ENCODE measurements around the gene LIMCH1.
"Not testable (repeated sequence)": the region's sequence is repeated elsewhere in the genome, so short reads cannot be mapped to it uniquely, and the experiment has no call there.

LIMCH1 gene

DNA sequence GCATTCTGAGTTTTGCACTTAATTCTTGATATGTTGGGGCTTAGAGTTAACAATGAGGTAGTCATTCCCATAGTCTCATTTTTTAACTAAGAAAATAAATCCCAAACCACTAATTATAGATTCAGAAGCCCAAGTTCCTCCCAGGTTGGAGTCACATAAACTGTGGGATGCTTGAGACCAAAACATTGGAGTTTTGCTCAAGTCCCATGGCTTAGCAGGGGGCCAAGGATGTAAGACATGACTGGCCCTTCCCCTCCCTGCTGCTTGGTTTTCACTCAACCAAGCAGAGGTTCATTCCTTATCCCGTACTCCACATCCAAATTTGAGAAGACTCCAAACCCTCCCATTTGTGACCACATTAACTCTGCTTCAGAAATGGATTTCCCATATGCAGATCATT lies 101.3 kb downstream of the LIMCH1 start:
- FAIRE-seq, result no peak
- DNase-seq (ENCODE audit: low spot score), result no peak

DNA sequence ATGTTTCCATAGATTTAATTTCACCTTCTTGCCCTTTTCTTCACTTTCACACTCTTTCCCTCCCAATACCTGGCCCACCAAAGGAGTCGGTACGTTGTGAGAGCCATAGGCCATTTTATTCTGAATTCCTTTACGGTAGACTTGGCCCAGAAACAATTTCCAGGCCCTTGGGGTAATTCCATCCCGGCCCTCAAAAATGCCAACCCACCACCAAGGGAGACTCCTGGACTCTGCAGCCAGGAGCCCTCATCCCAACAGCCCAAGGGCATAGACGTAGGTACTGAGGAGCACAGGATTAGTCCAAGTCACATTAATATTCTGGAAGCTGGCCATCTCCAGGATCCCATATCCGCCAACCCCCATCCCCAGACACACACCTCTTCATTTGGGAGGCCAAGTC lies 102.9 kb downstream of the LIMCH1 start:
- DNase-seq (ENCODE audit: low spot score) (no peak), FAIRE-seq (no peak)

DNA sequence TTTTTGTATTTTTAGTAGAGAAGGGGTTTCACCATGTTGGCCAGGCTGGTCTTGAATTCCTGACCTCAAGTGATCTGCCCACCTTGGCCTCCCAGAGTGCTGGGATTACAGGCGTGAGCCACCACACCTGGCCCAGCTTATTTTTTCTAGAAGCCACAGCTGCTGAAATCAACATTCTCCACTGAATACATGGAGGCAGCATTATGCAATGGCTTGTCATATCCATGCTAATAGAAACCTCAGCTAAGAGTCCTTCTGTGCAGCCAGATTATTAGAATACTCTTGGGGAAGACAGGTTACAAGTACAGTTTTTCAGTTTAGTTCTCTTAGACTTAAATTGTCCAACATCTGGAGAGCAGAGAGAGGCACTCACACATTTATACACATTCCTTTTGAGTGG lies 104.8 kb downstream of the LIMCH1 start:
- not testable (repeated sequence) for FAIRE-seq; DNase-seq (ENCODE audit: low spot score)

DNA sequence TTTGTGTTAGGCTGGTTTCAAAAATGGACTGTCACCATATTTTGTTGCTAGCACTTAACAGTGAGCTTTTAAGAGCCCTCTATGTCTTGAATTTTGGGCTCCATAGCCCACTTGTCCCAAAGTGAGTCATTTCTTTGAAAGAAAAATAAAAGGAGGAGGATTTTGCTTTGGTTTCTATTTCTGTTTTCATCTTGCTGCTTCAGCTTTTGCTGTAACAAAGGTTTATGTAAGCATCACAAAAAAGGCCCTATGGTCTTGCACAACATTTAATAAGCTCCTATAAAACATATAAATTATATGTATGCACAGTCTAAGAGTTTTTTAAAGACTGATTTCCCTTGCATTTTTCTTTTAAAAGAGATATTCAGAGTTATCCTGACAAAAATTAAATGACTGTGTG lies 105.4 kb downstream of the LIMCH1 start:
- DNase-seq (ENCODE audit: low spot score) (no peak), FAIRE-seq (no peak)

DNA sequence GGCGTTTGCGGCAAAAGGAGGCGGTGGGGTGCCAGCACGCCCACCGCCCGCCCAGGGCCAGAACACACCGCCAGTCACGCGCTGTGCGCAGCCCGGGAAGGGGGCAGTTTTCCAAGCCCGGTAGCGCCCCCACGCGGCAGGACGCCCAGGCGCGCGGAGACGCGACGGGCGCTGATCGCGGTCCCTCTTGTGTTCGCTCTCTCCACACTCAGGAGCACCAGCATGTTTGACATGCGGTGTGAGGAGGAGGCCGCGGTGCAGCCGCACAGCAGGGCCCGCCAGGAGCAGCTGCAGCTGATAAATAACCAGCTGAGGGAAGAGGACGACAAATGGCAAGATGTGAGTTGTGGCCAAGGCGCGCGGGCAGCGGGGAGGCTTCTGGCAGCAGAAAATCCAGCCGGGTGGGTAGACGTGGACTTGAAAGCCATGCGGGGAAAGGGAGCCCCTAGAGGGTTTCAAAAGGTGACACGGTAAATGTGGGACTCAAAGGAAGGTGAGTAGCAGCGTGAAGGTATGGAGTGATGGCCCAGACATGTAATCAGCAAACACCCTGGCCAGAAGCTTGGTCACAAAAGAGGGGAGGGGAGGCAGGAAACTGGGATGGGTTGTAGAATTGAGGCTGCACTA lies 106.4 kb downstream of the LIMCH1 start:
- DNase-seq (ENCODE audit: low spot score) (no peak), FAIRE-seq (no peak)

DNA sequence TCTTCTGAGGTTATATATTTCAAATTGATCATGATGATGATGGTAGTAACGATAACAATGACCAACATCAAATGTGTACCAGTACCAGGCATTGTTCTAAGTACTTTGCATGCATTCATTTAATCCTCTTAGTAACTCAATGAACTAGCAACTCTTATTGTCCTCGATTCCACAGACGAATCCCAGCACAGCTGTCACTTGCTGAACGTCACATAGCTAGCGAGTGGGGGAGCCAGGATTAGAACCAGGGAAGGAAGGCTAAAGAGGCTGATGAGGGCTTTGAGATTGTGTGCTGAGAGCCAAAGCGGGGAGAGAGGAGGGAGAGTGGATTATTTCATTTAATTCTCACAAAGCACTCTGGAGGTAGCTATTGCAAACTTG lies 106.9 kb downstream of the LIMCH1 start:
- no peak for FAIRE-seq
- DNase-seq (ENCODE audit: low spot score), result no peak

DNA sequence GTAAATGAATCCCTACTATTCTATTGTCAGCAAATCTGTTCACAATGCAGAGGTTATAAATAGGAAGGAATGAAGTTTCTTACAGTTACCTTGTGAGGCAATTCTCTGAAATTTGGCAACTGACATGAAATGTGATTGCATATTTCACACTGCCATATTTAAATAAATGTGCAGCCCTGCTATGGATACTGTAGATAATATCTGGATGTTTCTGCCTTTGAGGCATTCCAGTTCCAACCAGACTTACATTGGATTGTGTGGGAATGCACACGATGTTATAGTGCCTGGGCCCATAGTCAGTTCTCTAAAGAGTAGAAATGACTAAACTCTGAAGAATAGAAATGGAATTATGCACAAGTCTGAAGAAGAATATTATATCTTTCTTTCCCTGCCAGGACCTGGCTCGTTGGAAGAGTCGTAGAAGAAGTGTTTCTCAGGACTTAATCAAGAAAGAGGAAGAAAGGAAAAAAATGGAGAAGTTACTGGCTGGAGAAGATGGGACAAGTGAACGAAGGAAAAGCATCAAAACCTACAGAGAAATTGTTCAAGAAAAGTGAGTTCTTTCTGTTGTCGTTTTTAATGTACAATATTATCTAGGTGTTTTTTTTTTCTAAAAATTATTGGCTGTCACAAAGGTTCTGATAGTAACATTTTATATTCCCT lies 107.9 kb downstream of the LIMCH1 start:
- no peak for FAIRE-seq
- no peak for DNase-seq (ENCODE audit: low spot score)

DNA sequence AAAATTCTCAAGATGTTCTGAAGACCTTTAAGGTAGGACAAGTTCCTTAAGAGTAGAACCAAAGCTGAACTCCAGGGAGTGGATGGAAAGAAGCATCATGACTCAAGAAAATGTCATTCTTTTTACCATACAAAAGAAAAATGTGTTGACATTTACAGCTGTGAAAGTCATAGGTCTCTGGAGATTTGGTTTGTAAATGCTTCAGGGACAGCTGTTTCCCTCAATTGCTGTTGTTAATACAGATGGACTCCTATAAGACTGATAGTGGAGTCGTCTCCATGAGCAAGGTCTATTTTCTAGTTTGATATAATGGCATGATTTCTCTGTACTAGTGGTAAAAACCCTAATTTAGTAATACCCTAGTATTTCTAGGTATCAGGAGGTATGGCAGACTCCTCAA lies 108.9 kb downstream of the LIMCH1 start:
- no peak for DNase-seq (ENCODE audit: low spot score)
- FAIRE-seq, result no peak

DNA sequence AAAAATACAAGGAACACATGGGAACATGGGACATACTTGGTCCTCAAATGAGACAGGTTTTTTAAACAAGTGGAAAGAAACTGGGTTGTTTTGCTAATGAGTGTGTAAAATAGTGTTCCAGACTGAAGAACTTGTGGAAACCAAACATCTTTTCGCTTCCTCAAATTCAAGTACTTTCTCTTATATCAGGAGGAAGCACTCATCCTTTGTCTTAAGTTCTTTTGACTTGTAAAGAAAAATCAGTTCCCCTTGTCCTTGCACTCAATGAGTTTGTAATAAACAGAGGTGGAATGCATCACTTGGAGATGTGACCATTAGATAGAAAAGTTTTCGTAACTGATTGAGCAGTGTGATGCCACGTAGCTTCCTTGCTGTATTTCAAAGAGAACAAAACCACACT lies 109.4 kb downstream of the LIMCH1 start:
- no peak for DNase-seq (ENCODE audit: low spot score)
- FAIRE-seq, result no peak

DNA sequence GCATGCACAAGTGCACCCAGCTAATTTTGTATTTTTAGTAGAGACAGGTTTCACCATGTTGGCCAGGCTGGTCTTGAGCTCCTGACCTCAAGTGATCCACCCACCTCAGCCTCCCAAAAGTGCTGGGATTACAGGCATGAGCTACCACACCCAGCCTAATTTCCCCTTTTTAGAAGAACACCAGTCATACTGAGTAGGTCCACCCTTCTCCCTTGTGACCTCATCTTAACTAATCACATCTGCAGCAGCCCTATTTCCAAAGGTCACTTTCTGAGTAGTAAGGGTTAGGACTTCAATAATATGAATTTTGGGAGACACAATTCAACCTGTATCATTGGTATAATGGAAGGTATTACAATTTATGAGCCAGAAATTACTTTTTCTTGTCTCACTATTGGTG lies 113.2 kb downstream of the LIMCH1 start:
- FAIRE-seq; DNase-seq (ENCODE audit: low spot score): not testable (repeated sequence)

DNA sequence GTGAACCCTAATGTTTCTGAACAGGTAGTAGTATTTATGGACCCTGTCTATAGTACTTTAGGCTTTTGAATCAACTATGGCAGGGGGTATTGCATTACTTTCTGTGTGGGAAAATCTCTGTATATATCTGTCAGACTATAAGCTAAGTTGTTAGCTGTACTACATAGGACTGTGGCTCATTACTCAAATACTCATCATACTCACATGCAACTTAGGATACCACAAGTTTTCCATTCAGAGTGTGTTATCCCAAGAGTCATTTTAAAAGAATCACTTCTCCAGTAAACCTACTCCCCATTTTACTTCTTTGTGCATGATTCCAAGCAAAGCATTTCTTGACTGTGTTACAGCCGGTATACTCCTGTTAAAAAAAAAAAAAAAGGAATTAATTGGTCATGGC lies 115.0 kb downstream of the LIMCH1 start:
- FAIRE-seq, result no peak
- DNase-seq (ENCODE audit: low spot score), result no peak

DNA sequence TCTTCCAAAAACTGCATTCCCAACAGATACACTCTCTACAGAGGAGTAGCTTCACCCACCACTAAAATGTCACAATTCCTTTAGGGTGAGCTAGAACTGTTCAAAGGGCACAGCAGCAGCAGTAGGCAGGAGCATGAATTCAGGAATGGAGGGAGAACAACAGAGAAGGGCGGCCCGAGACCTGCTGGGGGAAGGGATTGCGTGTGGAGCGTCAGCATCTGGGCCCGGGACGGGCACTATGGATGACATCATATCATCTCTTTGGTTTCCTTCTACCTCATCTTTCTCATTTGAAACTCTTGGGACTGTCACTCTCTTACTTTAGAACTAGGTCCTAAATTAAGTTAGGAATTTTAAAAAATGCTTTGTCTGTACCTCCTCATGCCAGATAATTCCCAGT lies 115.6 kb downstream of the LIMCH1 start:
- DNase-seq (ENCODE audit: low spot score), result no peak
- no peak for FAIRE-seq

DNA sequence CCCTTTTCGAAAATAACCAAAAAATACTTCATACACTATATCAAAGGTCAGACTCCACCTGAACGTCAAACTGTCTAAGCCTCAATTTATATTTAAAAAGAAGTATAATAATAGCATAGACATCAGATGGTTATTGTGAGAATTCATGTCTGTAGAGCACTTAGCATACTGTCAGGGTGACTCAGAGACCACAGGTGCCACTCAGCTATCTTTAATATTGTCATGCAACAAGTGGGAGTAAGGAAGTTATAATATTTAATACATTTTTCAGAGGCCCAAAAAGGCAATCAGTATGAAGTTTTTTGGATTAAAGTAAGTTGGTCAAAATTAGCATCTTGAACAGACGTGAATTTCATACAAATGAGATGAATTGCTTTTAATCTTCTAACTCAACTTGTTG lies 117.2 kb downstream of the LIMCH1 start:
- DNase-seq (ENCODE audit: low spot score) (no peak), FAIRE-seq (no peak)

DNA sequence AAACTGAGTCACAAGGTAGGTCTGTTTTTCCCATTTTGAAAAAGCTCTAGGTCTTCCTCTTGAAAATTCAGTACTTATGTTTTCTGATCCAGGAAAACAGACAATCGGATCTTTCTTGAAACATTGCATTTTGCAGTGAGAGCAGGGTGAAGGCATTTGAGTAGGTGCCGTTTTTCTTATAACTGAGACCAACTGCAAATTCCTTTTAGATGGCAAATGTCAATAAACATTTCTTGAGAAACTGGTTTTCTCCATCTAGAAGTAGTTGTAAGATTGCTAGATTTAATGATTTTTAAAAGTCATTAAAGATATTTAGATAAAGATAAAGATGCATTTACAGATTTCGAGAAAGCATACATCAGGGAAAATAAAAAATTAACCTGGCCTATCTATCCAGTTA lies 118.1 kb downstream of the LIMCH1 start:
- DNase-seq (ENCODE audit: low spot score) (no peak), FAIRE-seq (no peak)

DNA sequence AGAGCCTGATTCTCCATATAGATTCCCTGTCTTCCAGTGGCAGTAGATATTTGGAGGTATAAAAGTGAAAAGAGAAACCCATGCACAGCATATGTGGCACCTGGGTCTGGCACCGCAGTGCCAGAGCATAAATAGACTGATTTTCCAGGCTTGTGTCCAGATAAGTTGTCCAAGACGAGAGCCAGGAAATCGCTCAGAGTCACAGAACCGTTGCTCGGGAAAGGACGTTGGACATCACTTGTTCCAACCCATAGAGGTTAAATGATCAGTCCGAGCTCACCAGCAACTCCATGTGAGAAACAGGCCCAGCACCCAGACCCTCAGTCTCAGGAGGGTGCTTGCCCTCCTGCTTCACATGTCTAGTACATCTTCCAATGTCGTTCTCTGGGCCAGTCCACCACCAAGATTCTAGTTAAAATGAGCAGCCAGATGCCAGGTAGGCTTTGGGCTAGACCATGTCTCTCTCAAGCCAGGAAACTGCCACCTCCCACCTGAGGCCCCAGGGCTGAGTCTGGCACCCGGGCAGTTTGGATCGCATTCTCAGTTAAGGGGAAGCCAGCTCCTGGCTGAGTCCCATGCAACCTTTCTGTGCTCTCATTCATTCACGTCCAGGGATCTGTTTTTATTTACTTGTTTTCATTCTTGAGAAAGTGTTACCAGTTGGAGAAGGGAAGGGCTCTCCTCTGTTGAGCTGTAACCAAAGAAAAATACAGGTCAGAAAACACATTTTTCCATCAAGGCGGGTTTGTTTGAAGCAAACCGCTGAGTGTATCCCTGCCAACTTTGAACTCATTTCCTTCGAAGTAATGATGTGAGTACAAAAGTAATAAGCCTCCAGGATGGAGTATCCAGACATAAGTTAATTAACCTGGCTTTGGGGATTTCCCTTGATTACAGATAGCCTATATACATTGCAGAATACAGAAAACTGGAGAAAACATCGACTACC lies 118.9 kb downstream of the LIMCH1 start:
- DNase-seq (ENCODE audit: low spot score), result no peak
- FAIRE-seq, result no peak

DNA sequence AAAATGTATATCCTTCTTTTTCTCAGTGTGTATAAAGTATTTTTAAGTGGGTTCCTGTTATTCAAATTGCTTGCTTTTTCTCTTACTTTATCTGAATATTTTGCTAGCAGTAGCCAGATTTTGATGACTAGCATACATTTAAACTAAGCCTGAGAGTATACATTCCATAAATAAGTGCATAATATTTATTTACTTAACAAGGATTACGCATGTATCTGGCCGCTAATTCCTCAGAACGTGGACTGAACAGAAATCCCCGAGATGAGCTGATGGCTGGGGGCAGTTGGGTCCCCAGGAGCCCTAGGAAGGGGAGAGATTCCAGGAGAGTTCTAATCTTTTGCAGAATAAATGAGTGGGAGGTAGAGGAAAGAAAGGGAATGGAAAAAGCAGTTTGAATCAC lies 119.6 kb downstream of the LIMCH1 start:
- DNase-seq (ENCODE audit: low spot score), result no peak
- FAIRE-seq, result no peak

DNA sequence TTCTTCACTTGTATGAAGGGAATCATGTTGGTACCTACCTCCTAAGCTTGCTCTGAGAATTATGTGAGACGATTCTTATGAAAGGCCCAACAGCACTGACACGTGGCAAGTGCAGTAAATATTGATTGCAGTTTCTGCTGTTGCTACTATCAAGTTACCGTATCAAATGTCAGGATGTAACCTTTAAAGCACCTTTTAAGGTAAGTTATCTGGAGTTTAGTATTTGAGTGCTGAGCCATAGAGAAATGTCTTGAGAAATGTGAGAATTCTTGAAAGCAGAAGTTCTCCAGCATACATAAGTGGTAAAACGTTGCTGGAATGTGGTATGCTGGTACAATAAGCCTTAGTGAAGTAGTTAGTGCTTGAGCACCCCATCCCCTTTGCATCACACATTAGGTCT lies 120.2 kb downstream of the LIMCH1 start:
- FAIRE-seq (no peak), DNase-seq (ENCODE audit: low spot score) (no peak)

DNA sequence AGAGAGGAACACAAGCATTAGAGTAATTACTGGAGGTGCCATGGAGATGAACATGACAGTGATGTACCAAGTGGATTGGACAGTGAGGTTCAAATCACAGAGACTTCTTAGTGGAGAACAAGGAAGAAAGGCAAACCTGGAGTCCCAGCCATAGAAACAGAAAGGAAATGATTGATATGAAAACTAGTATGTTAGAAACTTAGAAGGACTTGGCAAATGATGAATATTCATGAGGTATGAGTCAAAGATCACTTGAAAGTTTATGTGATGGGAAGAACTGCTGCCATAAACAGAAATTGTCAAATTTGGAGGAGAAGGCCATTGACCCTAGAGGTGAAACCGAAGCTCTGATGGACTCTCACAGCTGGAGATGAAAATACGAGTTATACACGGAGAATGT lies 122.4 kb downstream of the LIMCH1 start:
- FAIRE-seq (no peak), DNase-seq (ENCODE audit: low spot score) (no peak)

DNA sequence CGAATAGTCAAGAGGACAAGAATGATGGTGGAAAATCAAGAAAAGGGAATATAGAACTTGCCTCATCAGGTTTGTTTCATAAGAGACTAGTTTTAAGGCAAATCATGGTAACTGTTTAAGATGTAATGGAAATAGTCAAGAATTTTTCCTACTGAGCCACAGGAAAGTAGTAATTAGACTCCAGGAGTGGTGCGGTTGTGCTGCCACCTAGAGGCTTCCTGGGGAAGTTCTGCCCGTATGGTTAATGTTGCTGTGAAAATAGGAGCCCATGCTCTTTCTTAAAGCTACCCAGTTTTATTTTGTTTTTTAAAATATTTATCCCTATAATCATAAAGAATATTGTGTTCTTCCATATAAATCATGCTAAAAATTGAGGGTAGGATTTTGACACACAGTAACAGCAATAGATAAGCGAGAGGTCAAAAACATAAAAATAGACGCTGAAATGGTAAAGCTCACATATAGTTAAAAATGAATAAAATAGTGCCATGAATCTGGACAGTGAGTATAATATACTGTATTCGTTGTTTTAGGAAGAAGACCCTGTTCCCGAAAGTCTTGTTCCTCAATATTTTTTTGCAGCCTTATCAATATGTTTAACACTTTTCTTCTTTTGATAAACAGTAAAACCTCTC lies 123.6 kb downstream of the LIMCH1 start:
- DNase-seq (ENCODE audit: low spot score), result peak; percentile 48

DNA sequence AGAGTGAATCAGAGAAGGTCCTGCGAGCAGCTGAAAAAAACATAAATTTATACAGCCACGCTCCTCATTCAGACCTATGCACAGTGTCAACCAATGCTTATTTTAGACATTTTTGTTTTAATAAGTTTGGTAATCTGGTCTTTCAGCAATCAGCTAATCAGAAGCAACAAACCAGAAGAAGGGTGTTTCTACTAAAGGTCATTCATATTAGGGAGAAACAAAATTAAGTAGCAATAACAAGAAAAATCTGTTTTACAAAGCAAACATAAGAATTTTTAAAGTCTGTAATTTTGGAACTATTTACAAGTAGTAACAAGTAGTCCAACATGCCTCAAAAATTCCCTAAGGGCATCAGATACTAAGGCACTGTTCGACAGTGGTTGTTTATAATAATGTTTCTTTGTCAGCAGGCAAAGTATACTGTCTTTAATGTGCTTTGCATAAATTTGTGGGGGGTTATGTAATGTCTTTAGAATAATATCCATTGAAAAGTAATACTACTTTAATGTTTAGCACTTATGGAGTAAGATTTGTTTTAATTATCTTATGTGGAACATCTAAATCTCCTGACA lies 127.8 kb downstream of the LIMCH1 start:
- no peak for FAIRE-seq
- DNase-seq (ENCODE audit: low spot score), result no peak

More for the DNA sequence above, 123.6 kb downstream of the LIMCH1 start:
- FAIRE-seq, result peak; percentile 69

DNA sequence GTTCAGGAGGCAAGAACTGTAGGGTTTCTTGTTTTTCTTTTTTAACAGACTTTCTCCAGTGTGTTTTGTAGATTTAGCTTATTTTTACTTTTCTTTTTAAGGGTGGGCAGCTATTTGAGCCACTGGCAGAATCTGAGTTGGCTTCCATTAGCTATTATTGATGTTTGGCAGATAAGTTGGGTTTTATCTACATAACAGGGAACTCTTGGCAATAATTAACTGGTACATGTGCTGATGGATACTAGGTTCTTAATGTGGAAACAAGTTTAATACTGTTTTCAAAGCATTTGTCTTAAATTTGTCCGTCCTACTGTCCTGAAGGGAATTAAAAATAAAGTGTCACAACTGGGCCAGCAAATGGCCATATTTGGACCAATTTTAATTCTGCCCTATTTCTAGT lies 130.1 kb downstream of the LIMCH1 start:
- DNase-seq (ENCODE audit: low spot score) (no peak), FAIRE-seq (no peak)

DNA sequence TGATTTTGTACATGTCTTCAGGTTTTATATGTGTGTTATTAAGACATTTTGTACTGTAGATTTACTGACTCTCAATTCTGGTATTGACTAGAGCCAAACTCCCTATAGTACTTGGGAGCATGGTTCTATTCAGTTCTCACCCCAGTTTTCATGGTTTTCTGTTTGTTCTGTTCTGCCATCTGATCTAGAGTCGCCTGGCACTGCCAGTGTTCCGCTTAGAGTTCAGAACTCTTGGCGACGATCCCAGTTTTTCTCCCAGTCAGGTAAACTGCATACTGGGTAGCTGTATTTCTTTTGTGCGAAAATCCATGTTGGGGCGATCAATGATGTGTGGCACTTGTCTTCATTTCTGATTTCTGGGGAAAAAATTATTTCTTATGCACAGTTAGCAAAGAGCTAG lies 132.6 kb downstream of the LIMCH1 start:
- DNase-seq (ENCODE audit: low spot score) (no peak), FAIRE-seq (no peak)
